DOHH2 (cell line): ENCODE results near the gene SUGCT.

Source experiments
- EZH2phosphoT487 ChIP-seq: fragments of 200-600 bp; sonication (generic); IDR thresholded peaks from 2 replicates; pipeline ENCODE4 v1.6.1; 2017; ENCODE audit warnings: borderline replicate concordance, mild to moderate bottlenecking, antibody characterized with exemption, low read length, moderate library complexity, mixed read lengths
- TF ChIP-seq, protein P1 (sequence below): fragments of 200-600 bp; sonication (generic); IDR thresholded peaks from one replicate; pipeline ENCODE4 v1.5.1; 2014; ENCODE audit warnings: antibody characterized with exemption, mild to moderate bottlenecking, low read depth, low read length; ENCODE audit not compliant: poor library complexity, severe bottlenecking

DNA sequence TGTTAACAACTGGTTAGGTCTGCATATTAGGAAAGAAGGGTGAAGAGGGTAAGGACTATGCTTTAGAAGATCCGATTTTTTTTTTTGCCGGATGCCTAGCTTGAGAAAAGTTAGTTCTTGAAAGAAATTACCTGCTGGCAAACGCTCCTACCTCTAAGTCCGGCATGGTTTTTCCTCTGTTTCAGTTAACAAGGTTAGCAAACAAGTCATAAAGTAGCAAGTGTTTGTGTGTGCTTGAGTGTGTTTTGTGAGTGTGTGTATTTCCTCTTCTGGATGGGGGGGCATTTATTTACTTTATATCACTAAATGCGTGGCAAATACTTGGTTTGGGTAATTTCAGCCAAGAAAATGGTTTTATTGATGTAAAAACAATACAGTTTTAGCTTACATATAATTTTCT lies 195.6 kb downstream of the SUGCT start:
- TF ChIP-seq, protein P1, sequence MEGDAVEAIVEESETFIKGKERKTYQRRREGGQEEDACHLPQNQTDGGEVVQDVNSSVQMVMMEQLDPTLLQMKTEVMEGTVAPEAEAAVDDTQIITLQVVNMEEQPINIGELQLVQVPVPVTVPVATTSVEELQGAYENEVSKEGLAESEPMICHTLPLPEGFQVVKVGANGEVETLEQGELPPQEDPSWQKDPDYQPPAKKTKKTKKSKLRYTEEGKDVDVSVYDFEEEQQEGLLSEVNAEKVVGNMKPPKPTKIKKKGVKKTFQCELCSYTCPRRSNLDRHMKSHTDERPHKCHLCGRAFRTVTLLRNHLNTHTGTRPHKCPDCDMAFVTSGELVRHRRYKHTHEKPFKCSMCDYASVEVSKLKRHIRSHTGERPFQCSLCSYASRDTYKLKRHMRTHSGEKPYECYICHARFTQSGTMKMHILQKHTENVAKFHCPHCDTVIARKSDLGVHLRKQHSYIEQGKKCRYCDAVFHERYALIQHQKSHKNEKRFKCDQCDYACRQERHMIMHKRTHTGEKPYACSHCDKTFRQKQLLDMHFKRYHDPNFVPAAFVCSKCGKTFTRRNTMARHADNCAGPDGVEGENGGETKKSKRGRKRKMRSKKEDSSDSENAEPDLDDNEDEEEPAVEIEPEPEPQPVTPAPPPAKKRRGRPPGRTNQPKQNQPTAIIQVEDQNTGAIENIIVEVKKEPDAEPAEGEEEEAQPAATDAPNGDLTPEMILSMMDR = no peak
- no peak for TF ChIP-seq EZH2phosphoT487
